GM19238 (cell line): Measurements from ENCODE around the gene GCLC.
"Not testable (repeated sequence)": the region's sequence is repeated elsewhere in the genome, so short reads cannot be mapped to it uniquely, and the experiment has no call there.

ENCODE experiments used
- DNase-seq: peaks from one replicate; pipeline ENCODE4 v3.0.0; 2011; ENCODE audit warnings: low spot score; ENCODE audit not compliant: insufficient read length

The GCLC gene

DNA sequence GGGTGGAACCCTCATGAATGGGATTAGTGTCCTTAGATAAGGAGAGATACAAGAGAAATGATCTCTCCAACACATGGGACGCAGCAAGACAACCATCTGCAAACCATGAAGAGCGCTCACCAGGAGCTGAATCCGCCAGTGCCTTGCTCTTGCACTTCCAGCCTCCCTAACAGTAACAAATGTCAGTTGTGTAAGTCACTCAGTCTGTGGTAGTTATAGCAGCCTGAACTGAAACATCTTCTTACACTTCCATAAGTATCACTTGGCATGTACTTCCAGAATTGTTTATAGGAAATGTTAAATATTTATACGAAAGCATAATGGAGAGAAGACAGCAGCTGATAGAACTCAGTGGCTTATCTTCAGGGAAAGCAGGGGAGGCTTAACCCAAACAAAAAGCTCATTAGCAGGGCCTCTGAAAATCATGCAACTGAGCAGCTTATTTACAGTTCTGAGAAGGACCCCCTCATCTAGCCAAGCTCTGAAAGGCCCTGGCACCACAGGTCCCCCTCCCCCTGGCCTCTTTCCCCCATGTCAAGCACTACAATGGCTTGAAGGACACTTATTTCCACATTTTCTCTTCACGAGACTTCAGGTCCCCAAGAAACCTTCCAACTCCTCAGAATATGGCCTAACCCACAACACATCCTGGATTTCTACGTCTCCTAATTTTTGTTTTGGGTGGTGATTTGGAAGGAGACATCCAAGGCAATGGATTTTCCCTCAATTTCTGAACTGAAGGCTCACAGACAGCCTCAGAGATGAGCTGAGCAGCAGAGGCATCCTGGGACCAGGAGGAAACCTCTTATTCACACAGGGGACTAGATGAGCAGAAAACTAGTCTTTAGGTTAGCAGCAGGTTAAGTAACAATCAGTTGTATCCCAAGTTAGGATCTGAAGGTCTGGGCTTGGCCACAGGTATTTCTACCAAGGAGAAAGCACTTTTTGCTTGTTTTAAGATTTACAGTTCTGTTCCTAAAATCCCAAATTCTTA is 49.1 kb downstream of the GCLC start:
- no peak for DNase-seq

DNA sequence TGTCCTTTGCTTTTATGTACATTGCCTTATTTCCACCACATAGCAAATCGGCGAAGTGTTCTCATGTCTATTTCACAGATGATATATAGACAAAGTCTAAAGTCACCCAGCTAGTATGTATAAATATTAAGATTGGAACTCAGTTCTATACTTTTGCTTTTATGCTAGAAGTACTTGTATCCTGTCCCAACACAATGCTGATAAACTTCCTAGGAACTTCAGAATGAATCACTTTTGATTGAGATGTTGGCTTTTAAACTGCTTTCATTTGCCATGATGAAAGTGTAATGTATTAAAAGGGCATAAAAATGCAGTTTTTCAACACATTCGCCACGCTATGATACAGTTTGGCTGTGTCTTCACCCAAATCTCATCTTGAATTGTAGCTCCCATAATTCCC is 50.8 kb downstream of the GCLC start:
- no peak for DNase-seq

DNA sequence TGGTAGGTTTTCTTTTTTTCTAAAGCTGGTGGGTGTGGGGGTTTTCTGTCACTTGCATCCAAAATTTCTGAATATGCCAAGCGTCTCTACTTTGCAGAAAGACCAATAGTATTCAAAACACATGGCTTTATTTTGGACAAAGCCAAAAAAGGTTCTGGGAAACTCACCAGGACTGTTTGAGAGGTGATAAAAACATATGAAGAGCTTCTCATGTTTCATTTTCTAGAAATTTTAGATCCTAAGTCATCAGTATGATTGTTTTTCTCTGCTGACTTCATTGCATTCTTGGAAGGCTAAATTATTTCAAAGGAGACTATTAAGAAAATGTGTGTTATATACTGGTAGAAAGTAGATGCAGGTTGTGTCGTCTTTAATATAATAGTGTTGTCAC is 51.3 kb downstream of the GCLC start:
- DNase-seq, result no peak

DNA sequence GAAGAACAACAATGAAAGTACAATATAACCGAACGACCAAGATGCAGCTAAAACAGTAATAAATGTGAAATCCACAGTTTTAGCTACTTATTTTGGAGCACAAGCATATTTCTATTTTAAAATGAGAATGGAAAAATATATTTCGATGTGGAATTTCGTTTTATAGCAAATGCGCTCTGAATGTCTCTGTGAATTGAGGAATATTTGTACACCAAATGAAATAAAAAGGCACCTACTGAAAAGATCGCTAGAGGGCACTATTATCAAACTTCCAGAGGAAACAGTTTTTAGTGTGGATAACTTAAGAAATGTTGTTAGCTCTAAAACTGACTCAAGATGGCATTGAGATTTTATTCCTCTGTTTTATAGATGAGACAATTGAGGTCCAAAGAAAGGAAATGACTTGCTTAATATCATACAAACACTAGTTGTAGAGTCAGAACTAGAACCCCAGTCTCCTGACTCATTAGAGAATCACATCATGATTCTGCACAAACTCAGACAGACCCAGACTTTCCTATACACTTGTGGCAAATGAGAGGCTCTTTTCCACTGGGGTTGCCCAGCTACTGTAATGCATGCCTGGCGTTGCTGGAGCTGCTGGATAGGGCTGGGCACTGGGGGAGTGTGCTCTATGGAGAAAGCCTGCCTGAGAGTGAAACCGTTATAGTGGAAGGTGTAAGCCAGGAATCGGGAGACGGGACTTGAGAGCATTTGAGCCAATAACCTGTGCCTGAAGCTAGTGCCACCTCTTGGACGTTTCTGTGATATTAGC is 51.9 kb downstream of the GCLC start:
- no peak for DNase-seq

DNA sequence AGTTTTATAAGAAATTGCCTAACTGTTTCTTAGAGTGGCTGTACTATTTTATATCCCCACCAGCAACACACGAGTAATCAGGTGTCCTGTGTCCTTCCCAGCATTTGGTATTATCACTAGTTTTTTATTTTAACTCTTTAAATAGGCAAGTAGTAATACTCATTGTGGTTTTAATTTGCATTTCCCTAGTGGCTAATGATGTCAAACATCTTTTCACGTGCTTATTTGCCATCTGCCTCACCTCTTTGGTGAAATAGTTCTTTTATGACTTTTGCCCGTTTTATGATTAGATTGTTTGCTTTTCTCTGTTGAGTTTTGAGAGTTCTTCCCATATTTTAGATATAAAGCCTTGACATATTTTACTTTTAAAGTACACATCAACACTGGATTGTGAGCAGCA is 57.8 kb downstream of the GCLC start:
- DNase-seq, result no peak

DNA sequence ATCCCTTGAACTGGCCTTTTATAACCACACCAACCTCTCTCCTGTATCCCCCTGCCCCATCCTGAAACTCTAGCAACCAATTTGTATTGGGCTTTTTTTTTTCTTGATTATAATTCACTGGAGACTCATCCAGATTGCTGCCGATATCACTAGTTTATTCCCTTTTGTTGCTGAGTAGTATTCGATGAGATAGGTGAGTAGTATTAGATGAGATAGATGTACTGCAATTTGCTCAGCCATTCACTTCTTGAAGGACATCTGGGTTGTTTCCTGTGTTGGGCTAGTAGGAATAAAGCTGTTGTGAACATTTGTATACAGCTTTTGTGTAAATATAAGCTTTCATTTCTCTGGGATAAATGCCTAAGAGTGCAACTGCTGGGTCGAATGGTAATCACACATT is 58.2 kb downstream of the GCLC start:
- no peak for DNase-seq

DNA sequence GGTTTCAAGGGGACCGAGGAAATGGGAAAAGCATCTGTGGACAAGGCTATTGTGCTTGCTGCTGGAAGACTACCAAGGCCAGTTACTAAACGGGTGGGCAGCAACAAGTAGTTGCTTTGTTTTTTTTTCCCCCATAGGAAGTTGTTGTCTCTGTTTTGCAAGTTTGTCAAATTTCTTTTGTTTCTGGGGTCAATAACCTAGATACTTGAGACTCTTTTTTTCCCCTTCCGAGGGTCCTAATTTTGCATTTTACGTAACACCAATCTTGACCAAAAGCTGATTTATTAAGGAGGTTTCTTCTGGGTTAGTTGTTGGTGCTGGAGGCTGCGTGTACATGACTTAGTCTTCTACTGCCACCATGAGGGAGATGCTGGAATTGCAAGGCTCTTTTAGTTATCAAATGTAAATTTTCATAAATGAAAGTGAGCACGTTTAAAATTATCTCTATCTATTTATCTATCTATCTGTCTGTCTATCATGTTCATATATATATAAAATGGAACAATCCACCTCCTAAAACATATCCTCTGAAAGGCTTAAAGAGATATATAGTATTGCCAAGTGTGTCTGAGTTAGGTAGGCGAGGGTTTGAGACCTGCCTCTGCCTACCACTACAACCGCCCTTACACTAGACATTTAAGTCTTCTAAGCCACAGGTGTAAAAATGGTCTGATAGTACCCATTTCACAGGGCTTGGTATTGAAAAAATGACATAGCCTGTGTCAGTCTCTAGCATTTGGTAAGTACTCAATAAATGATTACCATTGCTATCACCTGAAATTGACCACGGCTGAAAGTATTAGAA is 60.2 kb downstream of the GCLC start:
- DNase-seq, result no peak

DNA sequence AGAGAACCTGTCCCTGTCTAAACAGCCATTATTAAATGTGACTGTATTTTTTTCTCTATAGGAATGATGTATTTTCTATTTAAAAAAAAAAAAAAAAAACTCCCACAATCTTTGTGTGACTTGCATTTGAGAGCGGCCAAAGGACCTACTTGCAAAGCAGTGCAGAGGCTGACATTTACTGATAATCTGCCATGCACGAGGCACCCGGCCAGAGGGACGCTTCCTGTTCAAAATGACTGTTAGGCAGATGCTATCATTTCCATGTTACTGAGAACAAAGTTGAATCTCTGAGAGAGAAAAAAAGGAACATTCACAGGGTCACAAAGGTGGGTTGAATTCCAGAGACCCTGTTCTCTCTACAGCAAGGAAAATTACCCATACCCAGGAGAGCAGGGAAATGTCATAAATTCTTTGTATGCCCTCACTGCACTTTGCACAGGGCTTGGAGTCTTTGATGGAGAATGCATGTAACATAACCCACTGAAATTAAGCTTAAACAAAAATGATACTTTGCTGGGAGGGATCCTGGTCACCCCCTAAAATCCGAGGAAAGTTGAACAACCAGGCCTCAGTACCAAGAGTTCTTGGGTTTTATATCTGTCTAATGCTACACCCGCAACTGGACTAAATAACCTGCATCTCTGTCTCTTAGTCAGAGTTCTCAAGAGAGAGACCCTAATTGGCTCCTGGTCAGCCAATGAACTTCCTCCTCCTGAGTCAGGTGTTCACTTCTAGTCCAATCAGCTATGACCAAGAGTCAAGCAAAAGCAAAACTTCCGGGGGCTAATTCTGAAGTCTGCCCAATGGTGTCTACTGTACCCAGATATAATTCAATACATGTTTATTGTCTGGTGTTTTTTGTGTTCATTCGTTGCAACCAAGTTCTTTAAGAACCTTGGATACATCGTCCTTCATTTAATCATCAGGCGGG is 61.2 kb downstream of the GCLC start:
- DNase-seq, result no peak

DNA sequence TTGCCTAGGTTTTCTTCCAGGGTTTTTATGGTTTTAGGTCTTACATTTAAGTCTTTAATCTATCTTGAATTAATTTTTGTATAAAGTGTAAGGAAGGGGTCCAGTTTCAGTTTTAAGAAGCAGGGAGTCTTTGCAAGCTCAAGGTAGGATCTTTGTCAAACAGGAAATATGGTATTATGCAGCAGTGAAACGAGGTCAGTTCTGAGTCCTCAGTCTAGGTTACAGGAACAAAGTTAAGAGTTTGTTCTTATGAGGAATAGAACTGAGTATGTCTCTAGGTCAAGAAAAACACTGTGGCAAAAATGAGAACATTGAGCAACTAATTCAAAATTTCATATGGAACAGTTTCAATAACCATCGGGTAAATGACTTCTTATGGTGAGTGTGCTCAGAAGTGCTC is 63.6 kb downstream of the GCLC start:
- no peak for DNase-seq

DNA sequence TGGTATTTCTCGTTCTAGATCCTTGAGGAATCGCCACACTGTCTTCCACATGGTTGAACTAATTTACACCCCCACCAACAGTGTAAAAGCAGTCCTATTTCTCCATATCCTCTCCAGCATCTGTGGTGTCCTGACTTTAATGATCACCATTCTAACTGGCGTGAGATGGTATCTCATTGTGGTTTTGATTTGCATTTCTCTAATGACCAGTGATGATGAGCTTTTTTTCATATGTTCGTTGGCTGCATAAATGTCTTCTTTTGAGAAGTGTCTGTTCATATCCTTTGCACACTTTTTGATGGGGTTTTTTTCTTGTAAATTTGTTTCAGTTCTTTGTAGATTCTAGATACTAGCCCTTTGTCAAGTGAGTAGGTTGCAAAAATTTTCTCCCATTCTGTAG is 64.1 kb downstream of the GCLC start:
- DNase-seq, result not testable (repeated sequence)

DNA sequence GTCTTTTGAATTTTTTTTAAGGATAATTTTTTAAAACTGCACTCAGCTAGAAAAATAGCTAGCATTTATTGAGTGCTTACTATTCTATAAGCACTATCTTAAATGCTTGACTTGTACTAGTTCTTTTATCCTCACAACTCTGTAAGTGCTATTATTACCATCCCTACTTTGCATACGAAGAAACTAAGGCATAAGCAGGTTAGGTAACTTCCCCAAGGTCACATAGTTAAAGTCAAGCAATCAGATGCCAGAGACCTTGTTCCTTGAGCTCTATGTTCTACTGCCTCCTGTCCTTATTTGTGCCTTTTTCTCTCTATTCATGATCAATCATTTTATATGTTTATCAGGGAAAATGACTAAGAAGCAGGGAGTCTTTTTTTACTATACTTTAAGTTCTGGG is 65.0 kb downstream of the GCLC start:
- no peak for DNase-seq

DNA sequence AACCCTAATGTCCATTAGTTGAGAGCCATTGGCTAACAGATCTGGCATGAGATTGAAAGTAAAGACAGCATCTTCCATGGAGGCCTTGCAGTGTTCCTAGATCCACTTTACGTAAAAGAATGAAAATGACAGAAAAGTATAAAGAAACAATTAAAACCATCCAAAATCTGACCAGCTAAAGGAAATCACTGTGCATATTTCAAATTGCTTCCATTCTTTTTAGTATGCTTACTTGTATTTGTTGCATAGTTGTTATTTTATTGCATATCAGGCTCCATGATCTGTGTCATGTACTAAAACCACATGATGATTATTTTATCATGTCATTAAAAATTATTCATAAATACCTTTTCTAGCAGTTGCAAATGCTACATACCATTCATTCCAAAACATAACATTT is 67.9 kb downstream of the GCLC start:
- no peak for DNase-seq

DNA sequence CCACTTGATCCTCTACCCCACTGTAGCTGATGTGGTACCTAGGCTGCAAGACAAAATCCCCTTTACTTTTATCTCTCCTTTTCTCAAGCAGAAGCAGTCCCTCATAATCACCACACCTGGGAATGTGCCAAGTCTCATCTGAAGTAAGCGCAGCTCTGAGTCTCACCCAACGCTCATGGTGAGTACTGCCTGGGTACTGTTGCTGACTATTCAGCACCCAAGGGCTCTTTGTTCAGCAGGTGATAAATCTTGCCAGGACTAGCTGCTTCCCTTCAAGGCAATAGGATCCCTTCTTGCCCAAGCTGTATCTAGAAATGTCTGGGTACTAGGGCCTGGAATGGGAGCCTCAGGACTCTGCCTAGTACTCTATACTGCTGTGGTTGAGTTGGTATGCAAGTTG is 70.9 kb downstream of the GCLC start:
- DNase-seq, result no peak

DNA sequence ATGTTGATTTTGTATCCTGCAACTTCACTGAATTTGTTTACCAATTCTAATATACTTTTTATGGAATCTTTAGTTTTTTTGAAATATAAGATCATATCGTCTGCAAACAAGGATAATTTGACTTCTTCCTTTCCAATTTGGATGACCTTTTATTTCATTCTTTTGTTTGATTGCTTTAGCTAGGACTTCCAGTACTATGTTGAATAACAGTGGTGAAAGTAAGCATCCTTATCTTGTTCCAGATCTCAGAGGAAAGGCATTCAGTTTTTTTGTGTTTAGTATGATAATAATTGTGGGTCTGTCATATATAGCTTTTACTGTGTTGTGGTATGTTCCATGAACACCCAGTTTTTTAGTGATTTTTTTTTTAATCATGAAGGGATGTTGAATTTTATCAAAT is 75.7 kb downstream of the GCLC start:
- no peak for DNase-seq

DNA sequence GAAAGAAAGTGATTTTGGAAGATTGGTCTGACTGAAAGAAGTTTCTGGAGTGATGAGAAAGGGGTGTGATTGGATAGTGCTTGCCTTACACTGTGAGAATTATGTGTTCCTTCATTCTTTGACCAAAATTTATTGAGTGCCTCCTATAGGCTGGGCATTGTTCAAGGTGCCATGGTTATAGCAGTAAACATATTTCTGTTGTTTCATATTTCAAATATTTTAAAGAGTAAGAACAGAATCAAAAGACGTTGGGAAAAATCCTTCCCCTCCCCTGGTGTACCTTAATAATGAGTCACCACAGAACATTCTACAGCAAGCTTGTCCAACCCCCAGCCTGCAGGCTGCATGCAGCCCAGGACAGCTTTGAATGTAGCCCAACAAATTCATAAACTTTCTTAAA is 78.6 kb downstream of the GCLC start:
- no peak for DNase-seq

DNA sequence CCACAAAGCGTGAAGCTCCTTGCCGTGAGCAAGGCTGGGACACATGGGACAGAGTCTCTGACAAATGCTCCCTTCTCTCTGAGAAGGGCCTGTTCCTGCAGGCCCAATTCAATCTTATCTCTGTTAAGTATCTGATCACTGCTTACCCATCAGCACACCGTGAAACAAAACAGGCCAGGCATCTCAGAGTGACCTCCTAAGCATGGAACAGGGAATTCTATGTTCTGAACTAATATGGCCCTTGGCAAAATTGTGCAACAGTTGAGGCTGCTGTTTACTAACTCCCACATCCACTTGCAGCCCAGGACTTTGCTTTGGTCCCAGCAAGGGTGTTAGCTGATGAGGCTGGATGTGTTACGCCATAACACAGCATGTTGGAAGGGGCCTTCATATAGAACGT is 79.2 kb downstream of the GCLC start:
- DNase-seq, result no peak

DNA sequence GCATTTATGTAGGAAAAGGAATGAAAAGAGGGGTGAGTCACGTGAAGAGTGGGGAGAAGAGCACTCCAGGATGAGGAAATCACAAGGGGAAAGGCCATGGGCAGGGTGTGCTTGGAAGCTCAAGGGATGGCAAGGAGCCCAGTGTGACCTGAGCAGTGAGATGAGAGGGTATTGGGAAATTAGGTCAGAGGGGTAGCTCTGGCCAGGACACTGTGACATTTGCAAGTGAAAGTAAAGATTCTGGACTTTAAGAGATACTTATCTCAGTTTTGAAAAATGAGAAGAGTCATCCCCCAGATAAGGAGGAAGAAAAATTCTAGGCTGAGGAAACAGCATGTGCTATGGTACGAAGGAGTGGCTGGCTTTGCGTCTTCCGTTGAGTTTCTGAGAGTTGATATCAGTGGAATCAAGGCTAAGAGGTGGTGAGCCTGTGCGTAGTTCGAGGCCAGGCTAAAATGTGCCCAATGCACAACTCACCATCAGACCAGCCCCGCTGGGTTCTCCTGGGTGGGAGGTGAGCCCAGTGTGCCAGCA is 79.9 kb downstream of the GCLC start:
- no peak for DNase-seq

DNA sequence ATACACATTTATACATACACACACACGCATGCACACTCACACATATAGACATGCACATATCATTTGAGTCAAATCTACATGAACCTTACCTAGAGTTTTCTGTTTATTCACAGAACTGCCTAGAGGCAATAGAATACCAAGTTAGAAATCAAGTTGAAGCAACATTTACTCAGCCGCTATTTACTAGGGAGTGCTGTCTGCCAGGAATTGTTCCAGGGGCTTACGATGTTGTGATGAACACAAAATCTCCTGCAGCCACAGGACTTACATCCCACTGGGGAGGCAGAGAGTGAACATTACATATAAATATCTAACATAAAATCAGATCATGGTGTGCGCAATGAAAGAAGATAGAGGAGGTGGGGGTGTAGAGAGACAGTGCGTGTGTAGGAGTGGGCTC is 80.4 kb downstream of the GCLC start:
- DNase-seq, result no peak

DNA sequence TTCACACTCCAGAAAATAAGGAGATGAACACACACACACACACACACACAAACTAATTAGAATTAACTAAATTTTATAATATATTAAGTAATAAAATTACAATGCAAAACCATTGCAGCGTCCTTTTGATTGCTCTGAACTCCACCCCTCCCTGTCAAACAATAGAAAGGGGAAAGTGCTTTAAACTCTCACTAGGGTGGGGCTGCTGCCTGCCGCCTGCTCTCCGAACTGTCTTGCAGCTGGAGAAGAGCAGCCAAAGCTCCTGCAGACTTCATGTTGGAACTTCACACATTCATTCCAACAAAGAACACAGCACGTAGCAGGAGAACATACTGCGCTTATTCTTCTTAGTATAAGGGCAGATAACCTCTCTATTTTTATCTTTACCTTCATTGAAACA is 83.2 kb downstream of the GCLC start:
- DNase-seq, result no peak

DNA sequence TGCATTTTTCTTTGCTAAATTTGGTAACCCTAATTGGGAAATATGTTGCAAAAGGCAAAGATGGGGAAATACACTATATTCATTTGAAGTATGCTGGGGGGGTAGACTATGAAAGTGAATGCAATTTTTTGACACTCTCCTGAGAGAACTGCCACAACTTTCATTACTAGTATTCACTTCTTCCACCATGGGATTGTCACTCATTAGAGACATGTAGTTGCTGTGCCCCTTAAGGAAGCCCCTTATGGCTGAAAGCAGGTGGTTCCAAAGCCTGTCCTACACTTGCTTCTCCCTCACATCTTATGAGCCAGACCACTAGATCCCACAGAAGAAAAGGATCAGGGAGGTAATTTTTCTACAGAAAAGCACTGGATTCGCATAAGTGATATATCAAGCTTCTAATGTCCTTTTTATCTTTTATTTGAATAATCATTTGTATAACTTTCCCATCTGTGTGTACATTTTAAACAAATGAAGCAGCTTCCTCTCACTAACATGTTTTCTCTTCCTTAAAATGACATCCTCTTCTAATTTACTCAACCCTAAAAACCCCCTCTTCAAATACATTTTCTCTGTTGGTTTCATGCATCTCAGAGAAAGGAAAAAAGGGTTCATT is 83.8 kb downstream of the GCLC start:
- DNase-seq, result no peak
